Naive thymus-derived CD4-positive, alpha-beta T cell (primary cell): ENCODE measurements around the gene OR14I1. TPM values are rescaled to one million over a fixed set of nuclear protein-coding genes. Genes with fewer than 3 reads are reported as not detected.
A peak's percentile ranks its signal among the peaks of the same experiment; 100 is the strongest.

Experiments
- ATAC-seq: fragments of 150-1000 bp; cut with Tn5 transposase; 2 replicates; pipeline ENCODE4 v1.10.0; 2021; ENCODE audit warnings: mild to moderate bottlenecking, moderate library complexity
- CTCF ChIA-PET: fragments of 350-600 bp; sonication (Branson Sonifier 250); formaldehyde crosslinking; loops from one replicate; lab custom pipeline; 2021; ENCODE audit warnings: antibody characterized with exemption; lab: Charles Lee
- POLR2A ChIA-PET: fragments of 350-600 bp; sonication (Branson Sonifier 250); formaldehyde crosslinking; loops from one replicate; lab custom pipeline; 2021; ENCODE audit warnings: antibody characterized with exemption, inconsistent platforms; lab: Charles Lee
- DNase-seq, 9 donors: peaks; one replicate each; pipeline versions ENCODE4 v3.0.0 to v3.0.0-alpha.2; 2020 to 2022; ENCODE audit warnings: mixed read lengths in 1 of 9
- H3K27ac ChIP-seq: one replicate; pipeline ENCODE4 v1.7.0; 2013; ENCODE audit warnings: mild to moderate bottlenecking, low read depth, low read length, moderate library complexity
- H3K27me3 ChIP-seq, 2 donors: one replicate each; pipeline ENCODE4 v1.7.0; 2013; ENCODE audit warnings: low read length in 2 of 2, mild to moderate bottlenecking in 2 of 2, moderate library complexity in 2 of 2; ENCODE audit not compliant: control insufficient read depth in 2 of 2, insufficient read depth in 2 of 2
- H3K36me3 ChIP-seq, 3 experiments: 1 replicate in 2 of 3; 2 replicates in 1 of 3; pipeline ENCODE4 v1.7.0; 2013; ENCODE audit warnings: low read length in 3 of 3, mild to moderate bottlenecking in 3 of 3, moderate library complexity in 1 of 3; ENCODE audit not compliant: insufficient read depth in 3 of 3, control insufficient read depth in 2 of 3
- H3K4me1 ChIP-seq, 2 donors: one replicate each; pipeline ENCODE4 v1.7.0; 2013; ENCODE audit warnings: low read length in 2 of 2, mild to moderate bottlenecking in 2 of 2, moderate library complexity in 1 of 2; ENCODE audit not compliant: control insufficient read depth in 2 of 2, insufficient read depth in 2 of 2
- H3K4me3 ChIP-seq: 2 replicates; pipeline ENCODE4 v1.7.0; 2013; ENCODE audit warnings: mild to moderate bottlenecking, low read length
- H3K9me3 ChIP-seq, 3 experiments: 1 replicate in 2 of 3; 2 replicates in 1 of 3; pipeline ENCODE4 v1.7.0; 2013; ENCODE audit warnings: low read length in 3 of 3; ENCODE audit not compliant: control insufficient read depth in 2 of 3
- H3K27ac Mint-ChIP-seq, 9 donors: one replicate each; pipeline ENCODE4 v1.8.0; 2020 to 2022; ENCODE audit warnings: mixed read lengths in 9 of 9, mild to moderate bottlenecking in 8 of 9, moderate library complexity in 5 of 9, inconsistent platforms in 2 of 9
- H3K27me3 Mint-ChIP-seq, 5 donors: one replicate each; pipeline ENCODE4 v1.8.0; 2021 to 2022; ENCODE audit warnings: mixed read lengths in 5 of 5, mild to moderate bottlenecking in 1 of 5
- H3K36me3 Mint-ChIP-seq, 5 donors: one replicate each; pipeline ENCODE4 v1.8.0; 2020 to 2022; ENCODE audit warnings: mixed read lengths in 5 of 5, mild to moderate bottlenecking in 3 of 5, inconsistent platforms in 1 of 5
- H3K4me1 Mint-ChIP-seq, 7 donors: one replicate each; pipeline ENCODE4 v1.8.0; 2020 to 2022; ENCODE audit warnings: mixed read lengths in 7 of 7, mild to moderate bottlenecking in 3 of 7, inconsistent platforms in 1 of 7
- H3K4me3 Mint-ChIP-seq, 10 donors: one replicate each; pipeline ENCODE4 v1.8.0; 2020 to 2022; ENCODE audit warnings: mild to moderate bottlenecking in 10 of 10, mixed read lengths in 10 of 10, moderate library complexity in 6 of 10, inconsistent platforms in 2 of 10
- H3K9me3 Mint-ChIP-seq, 11 donors: one replicate each; pipeline ENCODE4 v1.8.0; 2020 to 2022; ENCODE audit warnings: mixed read lengths in 11 of 11, mild to moderate bottlenecking in 4 of 11, inconsistent platforms in 1 of 11, moderate library complexity in 1 of 11
- intact Hi-C, 2 donors: fragments of 100-400 bp; cut with micrococcal nuclease; formaldehyde crosslinking; loops; one replicate each; pipeline ENCODE4 v1.15.1; 2023
- polyA plus RNA-seq, 2 donors: library from polyadenylated mRNA; unstranded; fragments of 300-500 nt; fragmentation: Illumina TruSeq; gene quantifications; one replicate each; pipeline ENCODE4 v1.2.3, GENCODE V29; 2021
- total RNA-seq, 6 experiments: library from RNA in 5 of 6; stranded (reverse) in 5 of 6; gene quantifications; 1 replicate in 5 of 6; 2 replicates in 1 of 6; pipeline ENCODE4 v1.2.3 and lab custom pipeline; 2021 to 2026

The OR14I1 gene
- total and polyA plus RNA-seq, 7 experiments from 2014 or later, result not detected

GRCh38 chr1:248739572-248740205 is 37.1 kb upstream of the OR14I1 start:
- Histone ChIP-seq H3K9me3 (no peaks in the 10 kb centered on the region), H3K27ac (no peak overlapping the region), H3K27me3 (no peaks in the 10 kb centered on the region), H3K36me3 (no peaks in the 10 kb centered on the region), H3K4me3 (no peak overlapping the region), H3K4me1 (no peaks in the 10 kb centered on the region)
- Mint-ChIP-seq H3K27me3 (peaks cover 0 to 25% (median 8%) of the 10 kb centered on the region in 5 donors), H3K27ac (no peak overlapping the region), H3K36me3 (peaks cover 0 to 4% (median 0%) of the 10 kb centered on the region in 5 donors), H3K4me1 (peaks cover 0 to 2% (median 0%) of the 10 kb centered on the region in 7 donors), H3K4me3 (no peak overlapping the region), H3K9me3 (peaks cover 0 to 9% (median 5%) of the 10 kb centered on the region in 11 donors)
- ATAC-seq (no peak), DNase-seq (no peak)
- intact Hi-C loops, result no loop called here
- ChIA-PET POLR2A (no interaction called here), CTCF (no interaction called here)

- Mint-ChIP-seq H3K9me3 (peaks cover 0 to 11% (median 5%) of the 10 kb centered on the region in 11 donors), H3K27me3 (peaks cover 0 to 30% (median 8%) of the 10 kb centered on the region in 5 donors), H3K4me3 (no peak overlapping the region), H3K27ac (peak overlapping the region in 1 of 9 donors; percentile 66), H3K4me1 (peaks cover 0 to 2% (median 0%) of the 10 kb centered on the region in 7 donors), H3K36me3 (peaks cover 0 to 4% (median 0%) of the 10 kb centered on the region in 5 donors)
- intact Hi-C loops, result no loop called here
- H3K27ac ChIP-seq, result no peak overlapping the region
- no peaks in the 10 kb centered on the region for H3K9me3 ChIP-seq
- no peaks in the 10 kb centered on the region for H3K36me3 ChIP-seq
- H3K27me3 ChIP-seq, result no peaks in the 10 kb centered on the region
- DNase-seq (no peak), ATAC-seq (no peak)
- no peaks in the 10 kb centered on the region for H3K4me1 ChIP-seq
- CTCF ChIA-PET, result no interaction called here
- no peak overlapping the region for H3K4me3 ChIP-seq
- POLR2A ChIA-PET, result no interaction called here
Observed at GRCh38 chr1:248737457-248737856, 34.9 kb upstream of the OR14I1 start.

- Mint-ChIP-seq H3K36me3 (peaks cover 0 to 4% (median 0%) of the 10 kb centered on the region in 5 donors), H3K27ac (no peak overlapping the region), H3K9me3 (peaks cover 0 to 11% (median 5%) of the 10 kb centered on the region in 11 donors), H3K27me3 (peaks cover 0 to 30% (median 8%) of the 10 kb centered on the region in 5 donors), H3K4me3 (no peak overlapping the region), H3K4me1 (peaks cover 0 to 2% (median 0%) of the 10 kb centered on the region in 7 donors)
- intact Hi-C loops, result no loop called here
- no peak overlapping the region for H3K4me3 ChIP-seq
- DNase-seq (no peak), ATAC-seq (no peak)
- H3K36me3 ChIP-seq, result no peaks in the 10 kb centered on the region
- no peaks in the 10 kb centered on the region for H3K9me3 ChIP-seq
- POLR2A ChIA-PET, result no interaction called here
- H3K4me1 ChIP-seq, result no peaks in the 10 kb centered on the region
- CTCF ChIA-PET, result no interaction called here
- H3K27me3 ChIP-seq, result no peaks in the 10 kb centered on the region
- H3K27ac ChIP-seq, result no peak overlapping the region
Observed at GRCh38 chr1:248736977-248737376, 34.4 kb upstream of the OR14I1 start.

GRCh38 chr1:248733566-248733965 is 31.0 kb upstream of the OR14I1 start:
- ATAC-seq (no peak), DNase-seq (no peak)
- no peaks in the 10 kb centered on the region for H3K27me3 ChIP-seq
- ChIA-PET POLR2A (no interaction called here), CTCF (interaction anchor here (0.6 kb wide), 1 partner anchor 462 kb away, joined by 3 read pairs; no protein-coding TSS in a partner anchor)
- Mint-ChIP-seq H3K27ac (no peak overlapping the region), H3K9me3 (peaks cover 0 to 11% (median 5%) of the 10 kb centered on the region in 11 donors), H3K4me1 (peaks cover 0 to 2% (median 0%) of the 10 kb centered on the region in 7 donors), H3K27me3 (peaks cover 0 to 30% (median 8%) of the 10 kb centered on the region in 5 donors), H3K4me3 (no peak overlapping the region), H3K36me3 (peaks cover 0 to 4% (median 0%) of the 10 kb centered on the region in 5 donors)
- intact Hi-C loops, result no loop called here
- H3K36me3 ChIP-seq, result no peaks in the 10 kb centered on the region
- no peak overlapping the region for H3K27ac ChIP-seq
- no peaks in the 10 kb centered on the region for H3K4me1 ChIP-seq
- H3K9me3 ChIP-seq, result no peaks in the 10 kb centered on the region
- no peak overlapping the region for H3K4me3 ChIP-seq

GRCh38 chr1:248730507-248731335 is 28.2 kb upstream of the OR14I1 start:
- Histone ChIP-seq H3K4me1 (no peaks in the 10 kb centered on the region), H3K9me3 (no peaks in the 10 kb centered on the region), H3K27me3 (no peaks in the 10 kb centered on the region), H3K4me3 (no peak overlapping the region), H3K27ac (no peak overlapping the region), H3K36me3 (no peaks in the 10 kb centered on the region)
- ATAC-seq (no peak), DNase-seq (no peak)
- intact Hi-C loops, result no loop called here
- Mint-ChIP-seq H3K9me3 (peaks cover 0 to 11% (median 4%) of the 10 kb centered on the region in 11 donors), H3K27me3 (peaks cover 0 to 10% (median 4%) of the 10 kb centered on the region in 5 donors), H3K36me3 (peaks cover 0 to 4% (median 0%) of the 10 kb centered on the region in 5 donors), H3K4me1 (no peaks in the 10 kb centered on the region), H3K4me3 (no peak overlapping the region), H3K27ac (no peak overlapping the region)
- CTCF ChIA-PET, result no interaction called here
- POLR2A ChIA-PET, result no interaction called here

- Histone ChIP-seq H3K9me3 (peaks cover 0 to 6% (median 0%) of the 10 kb centered on the region in 3 experiments), H3K27me3 (no peaks in the 10 kb centered on the region), H3K36me3 (no peaks in the 10 kb centered on the region), H3K4me1 (no peaks in the 10 kb centered on the region), H3K4me3 (no peak overlapping the region), H3K27ac (no peak overlapping the region)
- no peak overlapping the region for H3K27ac Mint-ChIP-seq
- ATAC-seq (no peak), DNase-seq (no peak)
- POLR2A ChIA-PET, result no interaction called here
- H3K4me3 Mint-ChIP-seq, result no peak overlapping the region
- no peaks in the 10 kb centered on the region for H3K36me3 Mint-ChIP-seq
- no peaks in the 10 kb centered on the region for H3K4me1 Mint-ChIP-seq
- H3K9me3 Mint-ChIP-seq, result peaks cover 0 to 39% (median 14%) of the 10 kb centered on the region in 11 donors
- intact Hi-C loops, result no loop called here
- CTCF ChIA-PET, result no interaction called here
- peaks cover 0 to 17% (median 7%) of the 10 kb centered on the region in 5 donors for H3K27me3 Mint-ChIP-seq
Observed at GRCh38 chr1:248714248-248714647, 11.7 kb upstream of the OR14I1 start.
